Thoracic aorta (tissue), 2 donors: Measurements from ENCODE around the gene KCNQ4. TPM values are rescaled to one million over a fixed set of nuclear protein-coding genes. Genes with fewer than 3 reads are reported as not detected.

Experiments
- ATAC-seq: fragments of 150-250 bp; one replicate; pipeline ENCODE4 v1.8.0; 2017; ENCODE audit warnings: low read depth; ENCODE audit not compliant: insufficient number of reproducible peaks, low FRiP score
- DNase-seq: peaks from one replicate; pipeline ENCODE4 v3.0.0-alpha.2; 2020; ENCODE audit warnings: low spot score
- H3K27ac ChIP-seq, 2 donors: fragments of 200-600 bp; sonication (generic); 1 replicate in 1 of 2; 2 replicates in 1 of 2; pipeline ENCODE4 v1.5.1; 2016; ENCODE audit warnings: mild to moderate bottlenecking in 2 of 2, moderate library complexity in 2 of 2
- H3K27me3 ChIP-seq: fragments of 200-600 bp; sonication (generic); replicated peaks from 2 replicates; pipeline ENCODE4 v1.6.0; 2016; ENCODE audit warnings: mild to moderate bottlenecking; ENCODE audit not compliant: insufficient read depth
- H3K36me3 ChIP-seq: fragments of 200-600 bp; sonication (generic); one replicate; pipeline ENCODE4 v1.5.1; 2016
- H3K4me1 ChIP-seq, 2 donors: fragments of 200-600 bp; sonication (generic); 1 replicate in 1 of 2; 2 replicates in 1 of 2; pipeline versions ENCODE4 v1.5.1 to v1.6.0; 2016; ENCODE audit warnings: low read depth in 2 of 2, mild to moderate bottlenecking in 1 of 2; ENCODE audit not compliant: control insufficient read depth in 1 of 2
- H3K4me3 ChIP-seq: fragments of 200-600 bp; sonication (generic); 2 replicates; pipeline ENCODE4 v1.5.1; 2016; ENCODE audit warnings: mild to moderate bottlenecking
- H3K9me3 ChIP-seq: fragments of 200-600 bp; sonication (generic); 2 replicates; pipeline ENCODE4 v1.5.1; 2016
- total RNA-seq, 2 donors: library from RNA; depleted of rRNA; stranded (reverse); fragments of >200 nt; gene quantifications; one replicate each; pipeline versions ENCODE4 v1.1.0 to v1.2.3, GENCODE V29; 2016
- TF ChIP-seq, protein P1 (sequence below): fragments of 200-600 bp; sonication (generic); IDR thresholded peaks from one replicate; pipeline ENCODE4 v1.5.1; 2019; ENCODE audit warnings: antibody characterized with exemption

KCNQ4 gene
- total RNA-seq, 2 donors from 2014 or later, result 5.7 to 11.5 TPM

DNA sequence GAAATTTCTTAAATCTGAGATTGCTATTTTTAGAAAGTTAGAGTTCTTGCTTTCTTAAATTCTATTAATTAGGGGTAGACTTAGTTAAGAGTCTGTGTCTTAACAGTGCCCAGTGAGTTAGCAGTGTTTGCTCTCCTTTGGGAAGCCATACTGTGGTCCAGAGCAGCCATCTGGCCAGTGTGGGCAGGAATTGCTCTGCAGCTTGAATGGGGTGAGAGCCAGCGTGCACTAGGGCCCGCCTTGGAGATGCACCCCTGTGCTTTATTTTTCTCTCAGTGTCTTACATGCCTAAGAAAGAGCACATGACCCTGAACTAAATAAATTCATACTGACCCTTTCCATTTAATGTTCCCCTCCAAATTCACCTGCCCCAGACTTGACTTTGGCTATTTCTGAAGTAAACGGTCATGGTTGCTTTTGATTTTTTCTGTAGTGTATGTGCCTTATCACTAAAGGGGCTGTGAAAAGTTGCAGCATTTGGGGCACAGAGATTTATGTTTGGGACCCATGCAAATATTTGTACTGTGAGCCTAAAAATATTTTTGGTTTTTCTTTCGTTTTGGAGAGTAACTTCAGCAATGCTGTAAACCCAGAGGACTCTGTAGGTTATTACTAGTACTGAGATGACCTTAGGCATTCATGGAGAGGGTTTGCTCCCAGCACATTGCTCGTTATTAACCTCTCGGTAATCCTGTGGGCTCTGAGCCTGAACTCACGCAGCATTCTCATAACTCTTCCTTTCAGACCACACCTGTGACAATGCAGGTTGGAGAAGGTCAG, 21.3 kb upstream of the KCNQ4 start:
- Histone ChIP-seq H3K9me3 (no peaks in the 10 kb centered on the region), H3K27me3 (no peaks in the 10 kb centered on the region), H3K36me3 (peaks cover 42% of the 10 kb centered on the region), H3K4me3 (no peak overlapping the region), H3K4me1 (peaks cover 5 to 21% of the 10 kb centered on the region in 2 donors), H3K27ac (no peak overlapping the region)
- TF ChIP-seq, protein P1, sequence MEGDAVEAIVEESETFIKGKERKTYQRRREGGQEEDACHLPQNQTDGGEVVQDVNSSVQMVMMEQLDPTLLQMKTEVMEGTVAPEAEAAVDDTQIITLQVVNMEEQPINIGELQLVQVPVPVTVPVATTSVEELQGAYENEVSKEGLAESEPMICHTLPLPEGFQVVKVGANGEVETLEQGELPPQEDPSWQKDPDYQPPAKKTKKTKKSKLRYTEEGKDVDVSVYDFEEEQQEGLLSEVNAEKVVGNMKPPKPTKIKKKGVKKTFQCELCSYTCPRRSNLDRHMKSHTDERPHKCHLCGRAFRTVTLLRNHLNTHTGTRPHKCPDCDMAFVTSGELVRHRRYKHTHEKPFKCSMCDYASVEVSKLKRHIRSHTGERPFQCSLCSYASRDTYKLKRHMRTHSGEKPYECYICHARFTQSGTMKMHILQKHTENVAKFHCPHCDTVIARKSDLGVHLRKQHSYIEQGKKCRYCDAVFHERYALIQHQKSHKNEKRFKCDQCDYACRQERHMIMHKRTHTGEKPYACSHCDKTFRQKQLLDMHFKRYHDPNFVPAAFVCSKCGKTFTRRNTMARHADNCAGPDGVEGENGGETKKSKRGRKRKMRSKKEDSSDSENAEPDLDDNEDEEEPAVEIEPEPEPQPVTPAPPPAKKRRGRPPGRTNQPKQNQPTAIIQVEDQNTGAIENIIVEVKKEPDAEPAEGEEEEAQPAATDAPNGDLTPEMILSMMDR, result no peak
- DNase-seq (no peak), ATAC-seq (no peak)

DNA sequence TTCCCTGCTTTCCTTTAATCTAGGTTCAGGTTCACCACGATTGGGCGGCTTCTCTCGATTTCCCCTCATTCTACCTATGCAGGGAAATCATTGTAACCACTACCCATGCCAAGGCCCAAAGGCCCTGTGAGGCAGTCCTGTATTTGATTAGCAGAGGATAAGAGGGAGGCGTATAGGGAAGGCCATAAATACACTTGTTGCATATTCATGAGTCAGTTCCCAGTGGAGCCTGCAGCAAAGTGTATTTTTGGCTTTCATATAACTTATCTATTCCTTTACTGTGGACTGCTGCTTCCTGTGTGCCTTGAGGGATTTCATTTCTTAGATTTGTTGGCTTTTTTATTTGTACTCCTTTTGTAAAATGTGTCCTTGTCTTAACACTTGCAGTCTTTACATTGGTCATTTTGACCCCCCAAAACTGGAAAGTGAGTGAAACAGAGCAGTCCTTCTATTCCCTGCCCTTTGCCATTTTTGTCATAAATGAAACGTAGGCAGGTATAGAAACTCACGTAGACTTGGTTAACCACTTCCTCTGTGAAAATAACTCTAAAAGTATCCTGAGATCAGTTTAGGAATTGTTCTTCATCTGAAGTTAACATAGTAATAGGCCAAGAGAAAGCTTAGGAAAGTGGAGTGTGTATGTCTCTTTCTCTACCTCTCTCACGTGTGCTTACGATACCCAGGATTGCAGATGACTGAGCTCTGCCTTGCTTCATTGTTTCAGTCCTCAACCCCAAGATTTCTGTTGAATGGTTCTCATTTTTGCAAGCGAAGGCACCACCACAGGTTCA, 19.6 kb upstream of the KCNQ4 start:
- H3K27ac ChIP-seq, result no peak overlapping the region
- no peak overlapping the region for H3K4me3 ChIP-seq
- peaks cover 5 to 21% of the 10 kb centered on the region in 2 donors for H3K4me1 ChIP-seq
- no peaks in the 10 kb centered on the region for H3K9me3 ChIP-seq
- TF ChIP-seq, protein P1, result no peak
- no peaks in the 10 kb centered on the region for H3K27me3 ChIP-seq
- H3K36me3 ChIP-seq, result peaks cover 31% of the 10 kb centered on the region
- ATAC-seq (no peak), DNase-seq (no peak)

DNA sequence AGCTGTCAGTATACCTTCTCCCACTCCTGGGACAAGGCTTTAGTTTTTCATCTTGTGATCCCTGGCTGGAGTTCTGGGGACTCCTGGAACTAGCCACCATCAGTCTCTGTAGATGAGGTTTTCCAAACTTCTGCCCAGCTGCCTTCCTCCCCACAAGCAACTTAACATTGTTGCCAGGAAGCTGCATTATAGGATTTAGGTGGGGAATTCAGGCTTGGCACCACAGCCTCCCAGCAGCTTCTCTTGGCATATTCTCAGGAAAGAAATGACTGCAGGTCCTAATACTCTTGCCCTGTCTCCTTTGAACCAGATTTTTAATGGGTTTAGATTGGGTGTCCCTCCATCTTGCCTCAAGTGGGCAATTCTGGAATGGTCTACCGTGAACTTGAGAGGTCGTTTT, 18.6 kb upstream of the KCNQ4 start:
- peaks cover 5 to 28% of the 10 kb centered on the region in 2 donors for H3K4me1 ChIP-seq
- TF ChIP-seq, protein P1, result no peak
- H3K4me3 ChIP-seq, result no peak overlapping the region
- ATAC-seq (no peak), DNase-seq (no peak)
- H3K27ac ChIP-seq, result no peak overlapping the region
- peaks cover 27% of the 10 kb centered on the region for H3K36me3 ChIP-seq
- H3K27me3 ChIP-seq, result no peaks in the 10 kb centered on the region
- H3K9me3 ChIP-seq, result no peaks in the 10 kb centered on the region

DNA sequence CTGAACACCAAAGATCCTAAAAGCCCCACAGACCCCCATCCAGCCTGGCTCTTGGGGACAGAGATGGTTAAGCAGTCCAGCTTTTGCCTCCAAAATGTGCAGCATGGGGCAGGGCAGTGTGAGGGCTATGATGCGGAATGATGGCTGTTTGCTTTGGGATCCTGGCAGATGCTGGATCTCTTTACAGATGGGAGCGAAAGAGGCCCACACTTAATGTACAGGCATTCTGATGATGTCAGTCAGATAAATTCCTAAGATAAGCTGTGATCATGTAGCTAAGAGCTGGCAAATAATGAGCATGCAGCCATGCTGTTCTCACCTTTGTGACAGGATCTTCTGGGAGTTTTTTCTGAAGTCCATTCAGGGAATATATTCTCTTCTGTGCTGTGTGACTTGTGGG, 17.6 kb upstream of the KCNQ4 start:
- ATAC-seq (no peak), DNase-seq (no peak)
- peaks cover 2 to 24% of the 10 kb centered on the region in 2 donors for H3K4me1 ChIP-seq
- TF ChIP-seq, protein P1, result no peak
- H3K4me3 ChIP-seq, result no peak overlapping the region
- H3K27ac ChIP-seq, result no peak overlapping the region
- H3K27me3 ChIP-seq, result no peaks in the 10 kb centered on the region
- H3K9me3 ChIP-seq, result no peaks in the 10 kb centered on the region
- peaks cover 27% of the 10 kb centered on the region for H3K36me3 ChIP-seq

DNA sequence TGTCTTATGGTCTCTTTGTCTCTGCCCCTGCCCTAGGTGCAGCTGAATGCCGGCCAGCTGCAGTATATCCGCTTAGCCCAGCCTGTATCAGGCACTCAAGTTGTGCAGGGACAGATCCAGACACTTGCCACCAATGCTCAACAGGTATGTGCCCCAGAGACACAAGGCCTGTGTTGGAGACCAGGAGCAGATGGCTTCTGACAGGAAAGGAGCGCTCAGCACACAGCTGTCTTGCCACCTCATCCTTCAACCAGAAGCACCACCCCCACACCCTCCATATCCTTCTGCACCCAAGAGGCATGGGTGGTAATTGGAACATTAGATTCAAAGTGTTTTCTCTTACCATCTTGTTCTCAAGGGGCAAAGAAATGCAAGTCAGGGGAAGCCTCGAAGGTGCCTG, 17.0 kb upstream of the KCNQ4 start:
- TF ChIP-seq, protein P1, result no peak
- no peak for ATAC-seq
- peaks cover 32% of the 10 kb centered on the region for H3K36me3 ChIP-seq

More for the DNA sequence above, 17.0 kb upstream of the KCNQ4 start:
- Histone ChIP-seq H3K4me1 (peaks cover 0 to 18% of the 10 kb centered on the region in 2 donors), H3K9me3 (no peaks in the 10 kb centered on the region), H3K27me3 (no peaks in the 10 kb centered on the region), H3K27ac (no peak overlapping the region), H3K4me3 (no peak overlapping the region)
- no peak for DNase-seq
